Keratinocyte (primary cell): ENCODE data around the gene FKTN. TPM values are rescaled to one million over a fixed set of nuclear protein-coding genes. Genes with fewer than 3 reads are reported as not detected.

Source experiments
- DNase-seq: peaks from one replicate; pipeline ENCODE4 v3.0.0-alpha.2; 2011; ENCODE audit warnings: low read depth, missing footprints, low spot score
- FAIRE-seq: peaks from 2 replicates; lab custom pipeline; 2011; peaks lifted over from hg19 to GRCh38; lab: Jason Lieb, UNC
- H2AFZ ChIP-seq: 2 replicates; pipeline ENCODE4 v1.6.0; 2012; ENCODE audit warnings: low read length, control low read depth, inconsistent platforms; ENCODE audit not compliant: control insufficient read depth
- H3K27ac ChIP-seq: 2 replicates; pipeline ENCODE4 v1.5.1; 2011; ENCODE audit warnings: low read length; ENCODE audit not compliant: control insufficient read depth, insufficient read depth
- H3K27me3 ChIP-seq: 3 replicates; pipeline ENCODE4 v1.6.0; 2011; ENCODE audit warnings: low read length; ENCODE audit not compliant: control insufficient read depth, insufficient read depth; ENCODE audit errors: extremely low read depth
- H3K36me3 ChIP-seq, 2 experiments: 2 replicates in 1 of 2; 3 replicates in 1 of 2; pipeline ENCODE4 v1.5.1; 2011; ENCODE audit warnings: low read length in 2 of 2, mild to moderate bottlenecking in 1 of 2; ENCODE audit not compliant: control insufficient read depth in 2 of 2, insufficient read depth in 2 of 2; ENCODE audit errors: extremely low read depth in 1 of 2
- H3K4me1 ChIP-seq: 3 replicates; pipeline ENCODE4 v1.5.1; 2011; ENCODE audit warnings: low read length; ENCODE audit not compliant: control insufficient read depth, insufficient read depth; ENCODE audit errors: extremely low read depth
- H3K4me2 ChIP-seq: 3 replicates; pipeline ENCODE4 v1.6.0; 2011; ENCODE audit warnings: low read depth, low read length; ENCODE audit not compliant: control insufficient read depth, insufficient read depth; ENCODE audit errors: extremely low read depth
- H3K4me3 ChIP-seq, 3 experiments: fragments of 200-600 bp in 1 of 3; sonication (generic) in 1 of 3; 2 replicates in 2 of 3; 3 replicates in 1 of 3; pipeline ENCODE4 v1.5.1; 2011 to 2016; ENCODE audit warnings: low read length in 3 of 3, mild to moderate bottlenecking in 3 of 3, control low read depth in 2 of 3, inconsistent platforms in 1 of 3, low read depth in 1 of 3, mixed read lengths in 1 of 3, mixed run types in 1 of 3, moderate library complexity in 1 of 3; ENCODE audit not compliant: control insufficient read depth in 2 of 3, insufficient read depth in 2 of 3; ENCODE audit errors: extremely low read depth in 1 of 3
- H3K79me2 ChIP-seq: 2 replicates; pipeline ENCODE4 v1.6.0; 2012; ENCODE audit warnings: low read length; ENCODE audit not compliant: control insufficient read depth, insufficient read depth
- H3K9ac ChIP-seq: 3 replicates; pipeline ENCODE4 v1.6.0; 2011; ENCODE audit warnings: low read length; ENCODE audit not compliant: control insufficient read depth, insufficient read depth; ENCODE audit errors: extremely low read depth
- H3K9me1 ChIP-seq: 3 replicates; pipeline ENCODE4 v1.6.0; 2011; ENCODE audit warnings: low read length; ENCODE audit not compliant: control insufficient read depth, insufficient read depth; ENCODE audit errors: extremely low read depth
- H3K9me3 ChIP-seq: 2 replicates; pipeline ENCODE4 v1.5.1; 2012; ENCODE audit warnings: low read depth, low read length; ENCODE audit not compliant: control insufficient read depth
- H4K20me1 ChIP-seq: 3 replicates; pipeline ENCODE4 v1.6.0; 2011; ENCODE audit warnings: low read length; ENCODE audit not compliant: control insufficient read depth, insufficient read depth; ENCODE audit errors: extremely low read depth
- CTCF ChIP-seq, 3 experiments: IDR thresholded peaks in 1 of 3; conservative IDR thresholded peaks in 1 of 3; optimal IDR thresholded peaks in 1 of 3; 2 replicates in 2 of 3; 3 replicates in 1 of 3; pipeline versions ENCODE3 to v1.5.1; 2011; ENCODE audit warnings: low read length in 3 of 3, mild to moderate bottlenecking in 3 of 3, moderate library complexity in 2 of 3, control low read depth in 1 of 3, inconsistent platforms in 1 of 3; ENCODE audit not compliant: insufficient read depth in 2 of 3; ENCODE audit errors: extremely low read depth in 1 of 3
- EZH2 ChIP-seq: IDR thresholded peaks from one replicate; pipeline ENCODE4 v1.6.1; 2012; ENCODE audit warnings: inconsistent platforms, mild to moderate bottlenecking, low read length, moderate library complexity
- dilution Hi-C: fragments of 300-500 bp; cut with MboI; formaldehyde crosslinking; loops from one replicate; pipeline ENCODE4 v1.7.0; 2020; ENCODE audit warnings: low sequenced_read_pairs; ENCODE audit not compliant: extremely low pct_ligation_motif_present
- polyA plus RNA-seq, 5 experiments: library from polyadenylated mRNA; depleted of rRNA in 3 of 5; stranded (reverse) in 3 of 5; stranded (forward) in 1 of 5; unstranded in 1 of 5; fragments of >200 nt; gene quantifications; 1 replicate in 1 of 5; 2 replicates in 3 of 5; 3 replicates in 1 of 5; pipeline versions ENCODE4 v1.2.1 to v1.2.3, GENCODE V29; 2011 to 2012; ENCODE audit warnings: missing spikeins in 2 of 5, low read depth in 1 of 5, low replicate concordance in 1 of 5

FKTN gene
- polyA plus RNA-seq, 1 donor (not counting 4 experiments of a cell fraction or from before 2014, with no cell fraction given), result 15.9 TPM

- Histone ChIP-seq H3K79me2 (no peaks in the 10 kb centered on the region), H3K36me3 (no peaks in the 10 kb centered on the region), H3K4me2 (no peak overlapping the region), H3K4me3 (no peak overlapping the region), H2AFZ (no peak overlapping the region), H3K27ac (no peak overlapping the region), H4K20me1 (no peaks in the 10 kb centered on the region), H3K9me1 (no peaks in the 10 kb centered on the region), H3K9ac (no peak overlapping the region), H3K9me3 (no peaks in the 10 kb centered on the region), H3K4me1 (no peaks in the 10 kb centered on the region), H3K27me3 (peaks cover 5% of the 10 kb centered on the region)
- dilution Hi-C loops, result no loop called here
- no peak for FAIRE-seq
- DNase-seq, result no peak
- TF ChIP-seq CTCF (optimal IDR thresholded peaks at IDR 0.05 in 1 of 3, IDR thresholded peaks at IDR 0.05 in 1 of 3, conservative IDR thresholded peaks at IDR 0.05 in 1 of 3; ENCODE audit: extremely low read depth in 1 of 3, insufficient read depth in 2 of 3, low read length in 3 of 3), result no peak
- no peak for TF ChIP-seq EZH2
Measured at GRCh38 chr9:105667867-105668266, 109.9 kb downstream of the FKTN start.

GRCh38 chr9:105670315-105670714 lies 112.4 kb downstream of the FKTN start:
- DNase-seq, result no peak
- Histone ChIP-seq H3K9ac (no peak overlapping the region), H3K4me2 (no peak overlapping the region), H3K27me3 (peaks cover 5% of the 10 kb centered on the region), H3K36me3 (no peaks in the 10 kb centered on the region), H3K9me3 (no peaks in the 10 kb centered on the region), H3K4me3 (no peak overlapping the region), H2AFZ (no peak overlapping the region), H3K4me1 (no peaks in the 10 kb centered on the region), H3K27ac (no peak overlapping the region), H4K20me1 (no peaks in the 10 kb centered on the region), H3K79me2 (no peaks in the 10 kb centered on the region), H3K9me1 (no peaks in the 10 kb centered on the region)
- no peak for TF ChIP-seq EZH2
- no peak for TF ChIP-seq CTCF (optimal IDR thresholded peaks at IDR 0.05 in 1 of 3, IDR thresholded peaks at IDR 0.05 in 1 of 3, conservative IDR thresholded peaks at IDR 0.05 in 1 of 3; ENCODE audit: extremely low read depth in 1 of 3, insufficient read depth in 2 of 3, low read length in 3 of 3)
- dilution Hi-C loops, result no loop called here
- no peak for FAIRE-seq
